SK-N-SH (cell line): ENCODE data around the gene BICC1.

Source experiments
- EP300 ChIP-seq, 2 experiments: IDR thresholded peaks; 2 replicates each; pipeline versions ENCODE4 v1.4.0 to v1.6.1; 2012; ENCODE audit warnings: borderline replicate concordance in 1 of 2, low read depth in 1 of 2, low read length in 1 of 2
- JUND ChIP-seq: IDR thresholded peaks from 2 replicates; pipeline ENCODE4 v1.4.0; 2012
- NFIC ChIP-seq: IDR thresholded peaks from 2 replicates; pipeline ENCODE4 v1.4.0; 2012; ENCODE audit warnings: borderline replicate concordance
- NRF1 ChIP-seq: IDR thresholded peaks from 2 replicates; pipeline ENCODE4 v1.6.1; 2012; ENCODE audit warnings: low read depth, mild to moderate bottlenecking, low read length
- POLR2AphosphoS5 ChIP-seq: IDR thresholded peaks from 2 replicates; pipeline ENCODE4 v1.6.1; 2012; ENCODE audit warnings: low read depth, low read length
- RAD21 ChIP-seq: IDR thresholded peaks from 2 replicates; pipeline ENCODE4 v1.6.1; 2012; ENCODE audit warnings: mild to moderate bottlenecking, low read length
- RCOR1 ChIP-seq: fragments of 150-350 bp; IDR thresholded peaks from 2 replicates; pipeline ENCODE4 v1.6.1; 2017; ENCODE audit warnings: antibody characterized with exemption, low read length
- RFX5 ChIP-seq: IDR thresholded peaks from 2 replicates; pipeline ENCODE4 v1.6.1; 2012; ENCODE audit warnings: mild to moderate bottlenecking, improper control_type of control experiment, low read length
- SMC3 ChIP-seq: IDR thresholded peaks from 2 replicates; pipeline ENCODE4 v1.6.1; 2012; ENCODE audit warnings: low read depth, low read length, improper control_type of control experiment
- TEAD4 ChIP-seq: IDR thresholded peaks from 2 replicates; pipeline ENCODE4 v1.4.0; 2012; ENCODE audit warnings: mild to moderate bottlenecking, borderline replicate concordance; ENCODE audit not compliant: insufficient read depth
- YY1 ChIP-seq: IDR thresholded peaks from 2 replicates; pipeline ENCODE4 v1.4.0; 2012; ENCODE audit warnings: low read depth, mild to moderate bottlenecking
- TF ChIP-seq, protein P1 (sequence below): fragments of 200-600 bp; sonication (generic); IDR thresholded peaks from 2 replicates; pipeline ENCODE4 v1.6.1; 2017; ENCODE audit warnings: antibody characterized with exemption, mild to moderate bottlenecking, moderate library complexity
- TF ChIP-seq, protein P2 (sequence below): fragments of 150-350 bp; IDR thresholded peaks from 2 replicates; pipeline ENCODE4 v1.6.1; 2017; ENCODE audit warnings: antibody characterized with exemption, low read length, low read depth, borderline replicate concordance
- TF ChIP-seq, protein P3 (sequence below): IDR thresholded peaks from 2 replicates; pipeline ENCODE4; 2012

DNA sequence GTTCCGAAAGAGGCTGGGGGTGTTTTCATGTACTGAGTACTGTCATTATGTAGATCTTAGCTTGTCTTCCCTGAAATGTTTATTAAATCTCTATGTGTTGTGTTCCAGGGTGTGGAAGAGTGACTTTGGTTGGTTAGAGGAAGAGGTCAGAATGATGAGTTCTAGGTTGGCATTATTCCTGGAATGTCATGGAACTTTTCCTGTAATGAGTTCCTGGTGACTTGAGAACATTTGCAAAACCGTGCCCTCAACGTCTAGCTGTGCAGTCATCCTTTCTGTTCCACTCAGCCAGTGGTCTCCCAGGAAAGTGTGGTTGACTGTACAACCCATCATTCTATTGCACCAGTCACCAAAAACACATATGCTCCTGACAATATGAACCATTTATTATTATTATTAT lies 129.6 kb downstream of the BICC1 start:
- TF ChIP-seq, protein P1, sequence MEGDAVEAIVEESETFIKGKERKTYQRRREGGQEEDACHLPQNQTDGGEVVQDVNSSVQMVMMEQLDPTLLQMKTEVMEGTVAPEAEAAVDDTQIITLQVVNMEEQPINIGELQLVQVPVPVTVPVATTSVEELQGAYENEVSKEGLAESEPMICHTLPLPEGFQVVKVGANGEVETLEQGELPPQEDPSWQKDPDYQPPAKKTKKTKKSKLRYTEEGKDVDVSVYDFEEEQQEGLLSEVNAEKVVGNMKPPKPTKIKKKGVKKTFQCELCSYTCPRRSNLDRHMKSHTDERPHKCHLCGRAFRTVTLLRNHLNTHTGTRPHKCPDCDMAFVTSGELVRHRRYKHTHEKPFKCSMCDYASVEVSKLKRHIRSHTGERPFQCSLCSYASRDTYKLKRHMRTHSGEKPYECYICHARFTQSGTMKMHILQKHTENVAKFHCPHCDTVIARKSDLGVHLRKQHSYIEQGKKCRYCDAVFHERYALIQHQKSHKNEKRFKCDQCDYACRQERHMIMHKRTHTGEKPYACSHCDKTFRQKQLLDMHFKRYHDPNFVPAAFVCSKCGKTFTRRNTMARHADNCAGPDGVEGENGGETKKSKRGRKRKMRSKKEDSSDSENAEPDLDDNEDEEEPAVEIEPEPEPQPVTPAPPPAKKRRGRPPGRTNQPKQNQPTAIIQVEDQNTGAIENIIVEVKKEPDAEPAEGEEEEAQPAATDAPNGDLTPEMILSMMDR: no peak
- TF ChIP-seq NRF1 (no peak), NFIC (no peak), RCOR1 (no peak), POLR2AphosphoS5 (no peak), RAD21 (no peak), RFX5 (no peak), JUND (no peak), YY1 (no peak), TEAD4 (no peak), SMC3 (no peak), EP300 (IDR thresholded peaks at IDR 0.05; ENCODE audit: borderline replicate concordance in 1 of 2, low read depth in 1 of 2, low read length in 1 of 2) (no peak)
- TF ChIP-seq, protein P2, sequence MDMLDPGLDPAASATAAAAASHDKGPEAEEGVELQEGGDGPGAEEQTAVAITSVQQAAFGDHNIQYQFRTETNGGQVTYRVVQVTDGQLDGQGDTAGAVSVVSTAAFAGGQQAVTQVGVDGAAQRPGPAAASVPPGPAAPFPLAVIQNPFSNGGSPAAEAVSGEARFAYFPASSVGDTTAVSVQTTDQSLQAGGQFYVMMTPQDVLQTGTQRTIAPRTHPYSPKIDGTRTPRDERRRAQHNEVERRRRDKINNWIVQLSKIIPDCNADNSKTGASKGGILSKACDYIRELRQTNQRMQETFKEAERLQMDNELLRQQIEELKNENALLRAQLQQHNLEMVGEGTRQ: no peak
- TF ChIP-seq, protein P3, sequence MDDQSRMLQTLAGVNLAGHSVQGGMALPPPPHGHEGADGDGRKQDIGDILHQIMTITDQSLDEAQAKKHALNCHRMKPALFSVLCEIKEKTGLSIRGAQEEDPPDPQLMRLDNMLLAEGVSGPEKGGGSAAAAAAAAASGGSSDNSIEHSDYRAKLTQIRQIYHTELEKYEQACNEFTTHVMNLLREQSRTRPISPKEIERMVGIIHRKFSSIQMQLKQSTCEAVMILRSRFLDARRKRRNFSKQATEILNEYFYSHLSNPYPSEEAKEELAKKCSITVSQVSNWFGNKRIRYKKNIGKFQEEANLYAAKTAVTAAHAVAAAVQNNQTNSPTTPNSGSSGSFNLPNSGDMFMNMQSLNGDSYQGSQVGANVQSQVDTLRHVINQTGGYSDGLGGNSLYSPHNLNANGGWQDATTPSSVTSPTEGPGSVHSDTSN: no peak
